K562 (cell line): ENCODE results near the gene CPA4. TPM values are rescaled to one million over a fixed set of nuclear protein-coding genes. Genes with fewer than 3 reads are reported as not detected.

ENCODE experiments used
- ATAC-seq: fragments of 200-7000 bp; cut with Tn5 transposase; 3 replicates; pipeline ENCODE4 v1.9.1; 2020; ENCODE audit warnings: moderate library complexity
- BruUV-seq: library from RNA; stranded (reverse); fragments of 400-500 nt; replicated peaks from 2 replicates; lab custom pipeline; 2021; lab: Mats Ljungman, UMichigan
- CTCF ChIA-PET: fragments of 300-600 bp; formaldehyde crosslinking; extraction: SDS; loops from one replicate; lab custom pipeline; 2021; ENCODE audit warnings: low intra/inter-chr PET ratio; lab: Yijun Ruan, JAX
- POLR2A ChIA-PET: fragments of 300-600, 350-650 bp; sonication (Branson Sonifier 250); formaldehyde crosslinking; extraction: SDS; loops from one replicate; lab custom pipeline; 2021; ENCODE audit warnings: antibody characterized with exemption, inconsistent platforms; lab: Yijun Ruan, JAX
- DNase-seq, 4 experiments: peaks; one replicate each; pipeline versions ENCODE4 v3.0.0 to v3.0.0-alpha.2; 2011 to 2018; ENCODE audit warnings: low spot score in 3 of 4, mixed read lengths in 3 of 4; ENCODE audit errors: extremely low read depth in 1 of 4
- FAIRE-seq: peaks from 2 replicates; lab custom pipeline; 2011; peaks lifted over from hg19 to GRCh38; lab: Jason Lieb, UNC
- H2AFZ ChIP-seq: 2 replicates; pipeline ENCODE4 v1.6.0; 2011; ENCODE audit warnings: low read depth, low read length, control low read depth, inconsistent platforms
- H3K27ac ChIP-seq: fragments of 200-600 bp; 3 replicates; pipeline ENCODE4 v1.8.0; 2011; ENCODE audit warnings: low read depth, mild to moderate bottlenecking, control low read depth, inconsistent platforms, low read length, moderate library complexity, mixed read lengths; ENCODE audit errors: extremely low read depth
- H3K27me3 ChIP-seq, 2 experiments: fragments of 300-600 bp in 1 of 2; 2 replicates in 1 of 2; 3 replicates in 1 of 2; pipeline versions ENCODE4 v1.6.0 to v1.8.0; 2011; ENCODE audit warnings: inconsistent platforms in 2 of 2, low read length in 2 of 2, mild to moderate bottlenecking in 1 of 2, mixed read lengths in 1 of 2, moderate library complexity in 1 of 2; ENCODE audit not compliant: control insufficient read depth in 2 of 2, insufficient read depth in 2 of 2
- H3K36me3 ChIP-seq: fragments of 300-600 bp; 3 replicates; pipeline ENCODE4 v1.8.0; 2011; ENCODE audit warnings: mild to moderate bottlenecking, low read length, inconsistent platforms; ENCODE audit not compliant: control insufficient read depth, insufficient read depth
- H3K4me1 ChIP-seq, 2 experiments: fragments of 200-600 bp in 1 of 2; replicated peaks in 1 of 2; 2 replicates in 1 of 2; 3 replicates in 1 of 2; pipeline versions ENCODE4 v1.5.1 to v1.8.0; 2011; ENCODE audit warnings: inconsistent platforms in 2 of 2, low read length in 2 of 2, mild to moderate bottlenecking in 1 of 2, mixed read lengths in 1 of 2, moderate library complexity in 1 of 2; ENCODE audit not compliant: control insufficient read depth in 2 of 2, insufficient read depth in 2 of 2
- H3K4me2 ChIP-seq: 2 replicates; pipeline ENCODE4 v1.6.1; 2011; ENCODE audit warnings: low read length, control low read depth, inconsistent platforms, mixed read lengths; ENCODE audit not compliant: insufficient read depth
- H3K4me3 ChIP-seq: fragments of 200-600 bp; sonication (generic), shearing (Covaris generic); 2 replicates; pipeline ENCODE4 v1.5.1; 2016; ENCODE audit warnings: control low read depth, inconsistent platforms
- H3K79me2 ChIP-seq: fragments of 200-600 bp; 3 replicates; pipeline ENCODE4 v1.8.0; 2011; ENCODE audit warnings: low read length, inconsistent platforms; ENCODE audit not compliant: control insufficient read depth, insufficient read depth
- H3K9ac ChIP-seq, 2 experiments: 2 replicates each; pipeline versions ENCODE4 v1.6.0 to v1.6.1; 2011; ENCODE audit warnings: low read depth in 2 of 2, low read length in 2 of 2, control low read depth in 1 of 2, inconsistent platforms in 1 of 2, mild to moderate bottlenecking in 1 of 2, mixed read lengths in 1 of 2; ENCODE audit not compliant: insufficient read depth in 1 of 2
- H3K9me1 ChIP-seq: one replicate; pipeline ENCODE4 v1.6.0; 2011; ENCODE audit warnings: inconsistent platforms, mild to moderate bottlenecking, low read length, moderate library complexity; ENCODE audit not compliant: control insufficient read depth, insufficient read depth
- H3K9me3 ChIP-seq: replicated peaks from 2 replicates; pipeline ENCODE4 v1.5.1; 2011; ENCODE audit warnings: low read depth, low read length, inconsistent platforms; ENCODE audit not compliant: control insufficient read depth, insufficient read depth
- H4K20me1 ChIP-seq: replicated peaks from 2 replicates; pipeline ENCODE4 v1.6.1; 2011; ENCODE audit warnings: low read length, inconsistent platforms, mixed read lengths; ENCODE audit not compliant: control insufficient read depth, insufficient read depth
- BMI1 ChIP-seq: fragments of 150-350 bp; IDR thresholded peaks from 2 replicates; pipeline ENCODE4 v1.6.1; 2014; ENCODE audit warnings: low read length
- CBX8 ChIP-seq: fragments of 200-600 bp; sonication (generic); IDR thresholded peaks from 2 replicates; pipeline ENCODE4 v1.6.1; 2012; ENCODE audit warnings: borderline replicate concordance, mixed run types, low read depth, mild to moderate bottlenecking, moderate library complexity, mixed read lengths, low read length, control low read depth, inconsistent platforms; ENCODE audit not compliant: poor library complexity, severe bottlenecking; ENCODE audit errors: extremely low read depth
- EZH2 ChIP-seq: IDR thresholded peaks from 2 replicates; pipeline ENCODE4 v1.6.1; 2012; ENCODE audit warnings: low read depth, mild to moderate bottlenecking, inconsistent platforms, low read length, borderline replicate concordance
- KDM2B ChIP-seq: fragments of 250-450 bp; sonication (Bioruptor Pico); IDR thresholded peaks from 2 replicates; pipeline ENCODE4 v1.8.0; 2021; ENCODE audit warnings: mild to moderate bottlenecking, moderate library complexity
- MBD2 ChIP-seq: sonication (generic); IDR thresholded peaks from 2 replicates; pipeline ENCODE4 v1.6.1; 2016; ENCODE audit warnings: low read depth, borderline replicate concordance
- PML ChIP-seq: IDR thresholded peaks from 2 replicates; pipeline ENCODE4 v1.6.1; 2012; ENCODE audit warnings: low read length, inconsistent platforms
- ZEB2 ChIP-seq: fragments of 450-650 bp; IDR thresholded peaks from 2 replicates; pipeline ENCODE4 v1.6.1; 2016
- WGBS: fragments of 100-300 bp; shearing (Covaris generic); methylation state at CpG from one replicate; pipeline ENCODE4 v1.1.6; 2016; ENCODE audit warnings: low coverage, mixed read lengths; ENCODE audit not compliant: insufficient coverage; ENCODE audit errors: missing lambda C conversion rate; 5-methylcytosine and 5-hydroxymethylcytosine counted together
- in situ Hi-C: fragments of 300-500 bp; cut with MboI; formaldehyde crosslinking; loops from 4 replicates; pipeline ENCODE4 v1.15.0; 2018; ENCODE audit warnings: inconsistent platforms, mixed read lengths
- intact Hi-C: fragments of 100-400 bp; cut with micrococcal nuclease; formaldehyde crosslinking; loops from 2 replicates; pipeline ENCODE4 v1.14.2; 2022
- polyA plus RNA-seq, 8 experiments: library from polyadenylated mRNA; depleted of rRNA in 4 of 8; stranded (reverse) in 5 of 8; unstranded in 3 of 8; fragments of >200 nt; fragmentation: Nextera tagmentation in 2 of 8; fragmentation: Illumina TruSeq in 1 of 8; extraction: Ambion mirVana in 2 of 8; extraction: Trizol in 1 of 8; gene quantifications; 2 replicates each; pipeline versions ENCODE4 v1.2.1 to v1.2.3, GENCODE V29; 2011 to 2014; ENCODE audit warnings: inconsistent platforms in 1 of 8, missing spikeins in 1 of 8
- total RNA-seq, 7 experiments: library from RNA; depleted of rRNA in 6 of 7; stranded (reverse); fragments of >200 nt in 6 of 7; fragmentation: Illumina TruSeq in 2 of 7; extraction: Trizol in 2 of 7; gene quantifications; 2 replicates each; pipeline versions ENCODE4 v1.2.1 to v1.2.3, GENCODE V29; 2011 to 2021; ENCODE audit warnings: low replicate concordance in 1 of 7

Gene CPA4
- total and polyA plus RNA-seq, 9 of the 15 experiments (the other 6 are each of a cell fraction or from before 2014, with no cell fraction given) = not detected

DNA sequence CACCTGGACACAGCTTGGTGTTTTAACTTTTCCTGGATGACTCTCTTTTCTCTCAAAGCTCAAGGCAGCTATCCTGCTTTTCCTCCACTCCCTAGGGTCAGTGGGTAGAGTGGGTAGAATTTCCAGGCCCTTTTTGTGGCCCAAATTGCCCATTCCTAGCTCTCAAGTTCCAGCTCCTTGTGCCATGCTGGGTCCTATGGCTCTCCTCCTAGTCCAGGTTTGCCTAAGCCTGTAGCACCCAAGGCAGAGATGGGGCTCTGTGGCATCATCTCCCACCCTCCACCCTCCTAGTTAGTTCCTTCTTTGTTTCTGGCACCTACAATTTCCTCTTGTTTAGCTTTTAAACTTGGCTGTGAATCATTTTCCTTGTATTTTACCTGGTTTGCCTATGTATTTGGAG, 9.7 kb downstream of the CPA4 start:
- no peaks in the 10 kb centered on the region for H4K20me1 ChIP-seq
- ChIA-PET CTCF (no interaction called here), POLR2A (no interaction called here)
- H3K36me3 ChIP-seq = no peaks in the 10 kb centered on the region
- FAIRE-seq = no peak
- H2AFZ ChIP-seq = no peak overlapping the region
- no peaks in the 10 kb centered on the region for H3K4me1 ChIP-seq
- no peak overlapping the region for H3K4me3 ChIP-seq
- H3K4me2 ChIP-seq = no peak overlapping the region
- no peak for ATAC-seq
- TF ChIP-seq EZH2 (0 out of 2 replicates have a peak, but pooled peaks have one; percentile 56), ZEB2 (no peak)
- peaks cover 77 to 82% of the 10 kb centered on the region in 2 experiments for H3K27me3 ChIP-seq
- in situ Hi-C loops (no loop called here), intact Hi-C loops (no loop called here)
- H3K27ac ChIP-seq = no peak overlapping the region
- H3K9ac ChIP-seq = no peak overlapping the region
- no peaks in the 10 kb centered on the region for H3K79me2 ChIP-seq
- BruUV-seq = no TSS peak
- no peak for DNase-seq
- no peaks in the 10 kb centered on the region for H3K9me3 ChIP-seq
- no peaks in the 10 kb centered on the region for H3K9me1 ChIP-seq

DNA sequence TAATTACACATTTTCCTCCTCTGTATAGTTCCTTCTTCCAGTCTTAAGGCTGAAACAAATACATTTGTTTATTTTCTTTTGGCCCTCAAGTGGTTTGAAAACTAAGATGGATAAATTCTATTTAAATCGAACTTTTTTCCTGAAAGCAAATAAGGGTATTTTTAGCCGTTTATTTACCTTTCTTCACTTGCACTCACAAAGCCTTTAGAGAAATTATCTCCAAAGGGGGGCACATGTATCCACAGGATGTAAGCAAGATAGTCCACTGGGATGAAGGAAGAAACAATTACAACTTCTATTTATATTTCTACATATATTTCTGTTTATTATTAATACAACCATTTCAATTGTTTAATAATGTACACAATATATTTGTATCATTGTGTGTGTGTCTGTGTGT, 10.2 kb downstream of the CPA4 start:
- Histone ChIP-seq H2AFZ (no peak overlapping the region), H3K4me1 (0 out of 5 replicates have a peak, but pooled peaks cover 0 to under 1% of the 10 kb centered on the region in 2 experiments), H3K9ac (no peak overlapping the region), H3K4me2 (no peak overlapping the region), H3K79me2 (no peaks in the 10 kb centered on the region), H3K27ac (no peak overlapping the region), H4K20me1 (no peaks in the 10 kb centered on the region), H3K36me3 (no peaks in the 10 kb centered on the region), H3K9me1 (no peaks in the 10 kb centered on the region), H3K4me3 (no peak overlapping the region), H3K27me3 (peaks cover 77 to 82% of the 10 kb centered on the region in 2 experiments), H3K9me3 (no peaks in the 10 kb centered on the region)
- BruUV-seq = no TSS peak
- DNase-seq (no peak), ATAC-seq (no peak), FAIRE-seq (no peak)
- intact Hi-C loops = no loop called here
- ChIA-PET POLR2A (interaction anchor here (0.6 kb wide), 1 partner anchor 318 kb away, joined by 3 read pairs; no protein-coding TSS in a partner anchor), CTCF (no interaction called here)
- in situ Hi-C loops = no loop called here
- TF ChIP-seq BMI1 (peak; percentile 17; the same call in 1 of the 2 replicates), CBX8 (peak; percentile 93), MBD2 (no peak), KDM2B (CRISPR knock-in tag) (no peak), PML (no peak)
- 0% methylated on average over 2 of the region's 2 CpGs for WGBS
